HepG2 (cell line): Measurements from ENCODE around the gene SAMD10. TPM values are rescaled to one million over a fixed set of nuclear protein-coding genes. Genes with fewer than 3 reads are reported as not detected.

Experiments used
- BRCA1 ChIP-seq: sonication (generic); formaldehyde crosslinking; IDR thresholded peaks from 2 replicates; pipeline ENCODE4 v1.4.0; 2020; ENCODE audit warnings: missing genetic modification reagents
- BRF2 ChIP-seq: sonication (generic); formaldehyde crosslinking; IDR thresholded peaks from 2 replicates; pipeline ENCODE4 v1.8.1; 2022; ENCODE audit warnings: mild to moderate bottlenecking, missing genetic modification reagents
- CREB1 ChIP-seq, 2 experiments: fragments of 450-650 bp in 1 of 2; IDR thresholded peaks; 2 replicates each; pipeline ENCODE4 v1.6.1; 2016 to 2017; ENCODE audit warnings: control low read depth in 1 of 2, mild to moderate bottlenecking in 1 of 2, missing compliant biosample characterization in 1 of 2, missing genetic modification characterization in 1 of 2
- ELF1 ChIP-seq: sonication (generic); formaldehyde crosslinking; IDR thresholded peaks from 2 replicates; pipeline ENCODE4 v1.4.0; 2020; ENCODE audit warnings: missing genetic modification reagents
- EP300 ChIP-seq, 3 experiments: sonication (generic) in 1 of 3; formaldehyde crosslinking in 1 of 3; IDR thresholded peaks; 2 replicates each; pipeline versions ENCODE4 v1.5.1 to v1.6.1; 2011 to 2020; ENCODE audit warnings: low read depth in 2 of 3, low read length in 2 of 3, borderline replicate concordance in 1 of 3, improper control_type of control experiment in 1 of 3, mild to moderate bottlenecking in 1 of 3, missing genetic modification reagents in 1 of 3, moderate library complexity in 1 of 3
- GPN1 ChIP-seq: sonication (generic); formaldehyde crosslinking; IDR thresholded peaks from 2 replicates; pipeline ENCODE4 v1.5.1; 2020; ENCODE audit warnings: missing genetic modification reagents, borderline replicate concordance
- KDM1A ChIP-seq: IDR thresholded peaks from 2 replicates; pipeline ENCODE4 v1.6.1; 2016; ENCODE audit warnings: missing compliant biosample characterization
- KDM3A ChIP-seq: IDR thresholded peaks from 2 replicates; pipeline ENCODE4 v1.6.1; 2018; ENCODE audit warnings: low read depth, missing compliant biosample characterization
- NR1H2 ChIP-seq: sonication (generic); formaldehyde crosslinking; IDR thresholded peaks from 2 replicates; pipeline ENCODE4 v1.8.1; 2022; ENCODE audit warnings: low read depth, missing genetic modification reagents, borderline replicate concordance
- PHF21A ChIP-seq: sonication (generic); formaldehyde crosslinking; IDR thresholded peaks from 2 replicates; pipeline ENCODE4 v1.5.0; 2020; ENCODE audit warnings: mild to moderate bottlenecking, missing genetic modification reagents
- POLR2G ChIP-seq: fragments of 200-400 bp; formaldehyde crosslinking; IDR thresholded peaks from 2 replicates; pipeline ENCODE4 v1.6.1; 2018; ENCODE audit warnings: mild to moderate bottlenecking, low read depth, low read length, moderate library complexity
- SIX1 ChIP-seq: sonication (generic); formaldehyde crosslinking; IDR thresholded peaks from 2 replicates; pipeline ENCODE4 v1.4.0; 2020; ENCODE audit warnings: missing genetic modification reagents, borderline replicate concordance
- ZBTB25 ChIP-seq: IDR thresholded peaks from 2 replicates; pipeline ENCODE4 v1.6.1; 2018; ENCODE audit warnings: missing genetic modification reagents
- ZBTB42 ChIP-seq: sonication (generic); formaldehyde crosslinking; IDR thresholded peaks from 2 replicates; pipeline ENCODE4 v1.5.0; 2020; ENCODE audit warnings: mild to moderate bottlenecking, missing genetic modification reagents
- ZNF280B ChIP-seq: sonication (generic); formaldehyde crosslinking; IDR thresholded peaks from 2 replicates; pipeline ENCODE4 v1.5.0; 2020; ENCODE audit warnings: missing genetic modification reagents, mild to moderate bottlenecking, borderline replicate concordance
- ZNF292 ChIP-seq: sonication (generic); formaldehyde crosslinking; IDR thresholded peaks from 2 replicates; pipeline ENCODE4 v1.8.1; 2022; ENCODE audit warnings: mild to moderate bottlenecking, low read depth, missing genetic modification reagents, borderline replicate concordance
- ZNF556 ChIP-seq: sonication (generic); formaldehyde crosslinking; IDR thresholded peaks from 2 replicates; pipeline ENCODE4 v1.4.0; 2020; ENCODE audit warnings: mild to moderate bottlenecking, missing genetic modification reagents, borderline replicate concordance
- ZXDC ChIP-seq: sonication (generic); formaldehyde crosslinking; IDR thresholded peaks from 2 replicates; pipeline ENCODE4 v1.5.0; 2020; ENCODE audit warnings: mild to moderate bottlenecking, missing genetic modification reagents
- polyA plus RNA-seq, 8 experiments: library from polyadenylated mRNA; depleted of rRNA in 3 of 8; stranded (reverse) in 7 of 8; unstranded in 1 of 8; fragments of >200 nt; fragmentation: Illumina TruSeq in 4 of 8; extraction: Trizol in 4 of 8; gene quantifications; 2 replicates each; pipeline versions ENCODE4 v1.2.1 to v1.2.3, GENCODE V29; 2011 to 2016; ENCODE audit warnings: low read depth in 4 of 8, missing spikeins in 1 of 8, mixed read lengths in 1 of 8; ENCODE audit not compliant: insufficient read depth in 1 of 8
- total RNA-seq, 5 experiments: library from RNA; depleted of rRNA; stranded (reverse); fragments of >200 nt; fragmentation: Illumina TruSeq; extraction: Trizol; gene quantifications; 2 replicates each; pipeline ENCODE4 v1.2.3, GENCODE V29; 2016; ENCODE audit warnings: low read depth in 1 of 5
- TF ChIP-seq, protein P1 (sequence below): sonication (generic); formaldehyde crosslinking; conservative IDR thresholded peaks from 2 replicates; pipeline ENCODE4 v1.4.0; 2020; ENCODE audit warnings: missing genetic modification reagents

SAMD10 gene
- total and polyA plus RNA-seq, 2 of the 13 experiments (the other 11 are each of a cell fraction or from before 2014, with no cell fraction given), result 6.1 to 11.0 TPM

GRCh38 chr20:63973636-63974401 is 5.6 kb downstream of the SAMD10 start (continued):
- TF ChIP-seq NR1H2, result no peak; the same call in 1 of the 2 replicates
- peak; percentile 16; the same call in 1 of the 2 replicates for TF ChIP-seq GPN1
- peak; percentile 58; the same call in 1 of the 2 replicates for TF ChIP-seq ELF1
- TF ChIP-seq KDM1A, result no peak
- peak; percentile 72; the same call in 1 of the 2 replicates for TF ChIP-seq CREB1 (IDR thresholded peaks at IDR 0.05)
- TF ChIP-seq CREB1 (CRISPR knock-in tag; IDR thresholded peaks at IDR 0.05), result no peak
- peak; percentile 36 for TF ChIP-seq SIX1
- peak; percentile 76; the same call in 1 of the 2 replicates for TF ChIP-seq PHF21A (CRISPR knock-in tag)
- peak; percentile 90 for TF ChIP-seq ZBTB25 (CRISPR knock-in tag)
- peak; percentile 92 for TF ChIP-seq ZNF556 (CRISPR knock-in tag)
- TF ChIP-seq BRF2 (CRISPR knock-in tag), result peak; percentile 40; the same call in 1 of the 2 replicates
- peak; percentile 36; the same call in 1 of the 2 replicates for TF ChIP-seq POLR2G
- peak; percentile 99 for TF ChIP-seq KDM3A (CRISPR knock-in tag)
- TF ChIP-seq EP300 (IDR thresholded peaks at IDR 0.05; ENCODE audit: low read depth in 2 of 2, low read length in 2 of 2), result peak in 1 of 2 experiments; percentile 52; a peak in 1 of 4 replicates
- TF ChIP-seq EP300 (CRISPR knock-in tag; IDR thresholded peaks at IDR 0.05; ENCODE audit: borderline replicate concordance), result peak; percentile 41; the same call in 1 of the 2 replicates
- peak; percentile 99 for TF ChIP-seq ZXDC
- TF ChIP-seq BRCA1, result peak; percentile 89; the same call in 1 of the 2 replicates
- peak; percentile 78 for TF ChIP-seq ZNF292 (CRISPR knock-in tag)
- TF ChIP-seq, protein P1, sequence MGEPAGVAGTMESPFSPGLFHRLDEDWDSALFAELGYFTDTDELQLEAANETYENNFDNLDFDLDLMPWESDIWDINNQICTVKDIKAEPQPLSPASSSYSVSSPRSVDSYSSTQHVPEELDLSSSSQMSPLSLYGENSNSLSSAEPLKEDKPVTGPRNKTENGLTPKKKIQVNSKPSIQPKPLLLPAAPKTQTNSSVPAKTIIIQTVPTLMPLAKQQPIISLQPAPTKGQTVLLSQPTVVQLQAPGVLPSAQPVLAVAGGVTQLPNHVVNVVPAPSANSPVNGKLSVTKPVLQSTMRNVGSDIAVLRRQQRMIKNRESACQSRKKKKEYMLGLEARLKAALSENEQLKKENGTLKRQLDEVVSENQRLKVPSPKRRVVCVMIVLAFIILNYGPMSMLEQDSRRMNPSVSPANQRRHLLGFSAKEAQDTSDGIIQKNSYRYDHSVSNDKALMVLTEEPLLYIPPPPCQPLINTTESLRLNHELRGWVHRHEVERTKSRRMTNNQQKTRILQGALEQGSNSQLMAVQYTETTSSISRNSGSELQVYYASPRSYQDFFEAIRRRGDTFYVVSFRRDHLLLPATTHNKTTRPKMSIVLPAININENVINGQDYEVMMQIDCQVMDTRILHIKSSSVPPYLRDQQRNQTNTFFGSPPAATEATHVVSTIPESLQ (CRISPR knock-in tag), result no peak
- no peak for TF ChIP-seq ZBTB42
- TF ChIP-seq ZNF280B, result peak; percentile 68; the same call in 1 of the 2 replicates
